ENCODE measurements around the gene ANTKMT.
"Not testable (repeated sequence)": the region's sequence is repeated elsewhere in the genome, so short reads cannot be mapped to it uniquely, and the experiment has no call there.

ANTKMT gene

GRCh38 chr16:705431-706188 is 15.3 kb upstream of the ANTKMT start, which contains the start of gene FBXL16:
Gene FBXL16, minus strand, starts transcription at chr16:705801. Its CDS starts 8,396 bp downstream, at chr16:697405.
- Histone ChIP-seq H3K9ac (ENCODE audit: low read length) (no peak within 1 kb of the TSS), H3K4me1 (ENCODE audit: control insufficient read depth, insufficient read depth, low read length) (peaks cover 7% of the 10 kb centered on the region), H3K4me3 (ENCODE audit: low read length) (no peak within 1 kb of the TSS), H3K36me3 (ENCODE audit: control insufficient read depth, insufficient read depth, low read length, severe bottlenecking) (no peaks in the 10 kb centered on the region), H3K27me3 (replicated peaks; ENCODE audit: control insufficient read depth, insufficient read depth, low read length) (peaks cover 75% of the 10 kb centered on the region), H3K9me3 (ENCODE audit: control insufficient read depth, low read length) (no peaks in the 10 kb centered on the region)
- DNase-seq (ENCODE audit: low read depth) = peak; percentile 58

GRCh38 chr16:706189-707061 is 14.5 kb upstream of the ANTKMT start:
- Histone ChIP-seq H3K4me1 (ENCODE audit: control insufficient read depth, insufficient read depth, low read length) (peaks cover 7% of the 10 kb centered on the region), H3K4me3 (ENCODE audit: low read length) (no peak overlapping the region), H3K9ac (ENCODE audit: low read length) (no peak overlapping the region), H3K36me3 (ENCODE audit: control insufficient read depth, insufficient read depth, low read length, severe bottlenecking) (no peaks in the 10 kb centered on the region), H3K27me3 (replicated peaks; ENCODE audit: control insufficient read depth, insufficient read depth, low read length) (peaks cover 74% of the 10 kb centered on the region), H3K9me3 (ENCODE audit: control insufficient read depth, low read length) (no peaks in the 10 kb centered on the region)
- DNase-seq (ENCODE audit: low read depth) = no peak

- Histone ChIP-seq H3K36me3 (ENCODE audit: control insufficient read depth, insufficient read depth, low read length, severe bottlenecking) (no peaks in the 10 kb centered on the region), H3K9me3 (ENCODE audit: control insufficient read depth, low read length) (no peaks in the 10 kb centered on the region), H3K27me3 (replicated peaks; ENCODE audit: control insufficient read depth, insufficient read depth, low read length) (peaks cover 69% of the 10 kb centered on the region), H3K4me1 (ENCODE audit: control insufficient read depth, insufficient read depth, low read length) (peaks cover 9% of the 10 kb centered on the region), H3K4me3 (ENCODE audit: low read length) (no peak overlapping the region), H3K9ac (ENCODE audit: low read length) (no peak overlapping the region)
- no peak for DNase-seq (ENCODE audit: low read depth)
Measured at GRCh38 chr16:707062-707538, 13.8 kb upstream of the ANTKMT start.

- Histone ChIP-seq H3K4me3 (ENCODE audit: low read length) (no peak overlapping the region), H3K27me3 (replicated peaks; ENCODE audit: control insufficient read depth, insufficient read depth, low read length) (peaks cover 60% of the 10 kb centered on the region), H3K4me1 (ENCODE audit: control insufficient read depth, insufficient read depth, low read length) (peaks cover 15% of the 10 kb centered on the region), H3K9ac (ENCODE audit: low read length) (no peak overlapping the region), H3K9me3 (ENCODE audit: control insufficient read depth, low read length) (no peaks in the 10 kb centered on the region), H3K36me3 (ENCODE audit: control insufficient read depth, insufficient read depth, low read length, severe bottlenecking) (no peaks in the 10 kb centered on the region)
- DNase-seq (ENCODE audit: low read depth) = no peak
Measured at GRCh38 chr16:708019-708418, 12.9 kb upstream of the ANTKMT start.

- Histone ChIP-seq H3K9me3 (ENCODE audit: control insufficient read depth, low read length) (no peaks in the 10 kb centered on the region), H3K9ac (ENCODE audit: low read length) (no peak overlapping the region), H3K36me3 (ENCODE audit: control insufficient read depth, insufficient read depth, low read length, severe bottlenecking) (no peaks in the 10 kb centered on the region), H3K27me3 (replicated peaks; ENCODE audit: control insufficient read depth, insufficient read depth, low read length) (peaks cover 51% of the 10 kb centered on the region), H3K4me1 (ENCODE audit: control insufficient read depth, insufficient read depth, low read length) (peaks cover 15% of the 10 kb centered on the region), H3K4me3 (ENCODE audit: low read length) (no peak overlapping the region)
- DNase-seq (ENCODE audit: low read depth) = no peak
Measured at GRCh38 chr16:708959-709358, 12.0 kb upstream of the ANTKMT start.

- DNase-seq (ENCODE audit: low read depth) = peak; percentile 52
- Histone ChIP-seq H3K9ac (ENCODE audit: low read length) (no peak overlapping the region), H3K4me3 (ENCODE audit: low read length) (no peak overlapping the region), H3K36me3 (ENCODE audit: control insufficient read depth, insufficient read depth, low read length, severe bottlenecking) (no peaks in the 10 kb centered on the region), H3K4me1 (ENCODE audit: control insufficient read depth, insufficient read depth, low read length) (peaks cover 20% of the 10 kb centered on the region), H3K27me3 (replicated peaks; ENCODE audit: control insufficient read depth, insufficient read depth, low read length) (peaks cover 45% of the 10 kb centered on the region), H3K9me3 (ENCODE audit: control insufficient read depth, low read length) (no peaks in the 10 kb centered on the region)
Measured at GRCh38 chr16:709566-710499, 11.1 kb upstream of the ANTKMT start.

GRCh38 chr16:710500-711075 is 10.4 kb upstream of the ANTKMT start:
- H3K9ac ChIP-seq (ENCODE audit: low read length) = no peak overlapping the region
- no peaks in the 10 kb centered on the region for H3K36me3 ChIP-seq (ENCODE audit: control insufficient read depth, insufficient read depth, low read length, severe bottlenecking)
- peaks cover 44% of the 10 kb centered on the region for H3K27me3 ChIP-seq (replicated peaks; ENCODE audit: control insufficient read depth, insufficient read depth, low read length)
- peaks cover 20% of the 10 kb centered on the region for H3K4me1 ChIP-seq (ENCODE audit: control insufficient read depth, insufficient read depth, low read length)
- H3K4me3 ChIP-seq (ENCODE audit: low read length) = no peak overlapping the region
- DNase-seq (ENCODE audit: low read depth) = no peak
- H3K9me3 ChIP-seq (ENCODE audit: control insufficient read depth, low read length) = no peaks in the 10 kb centered on the region

- Histone ChIP-seq H3K9ac (ENCODE audit: low read length) (no peak overlapping the region), H3K9me3 (ENCODE audit: control insufficient read depth, low read length) (no peaks in the 10 kb centered on the region), H3K36me3 (ENCODE audit: control insufficient read depth, insufficient read depth, low read length, severe bottlenecking) (no peaks in the 10 kb centered on the region), H3K27me3 (replicated peaks; ENCODE audit: control insufficient read depth, insufficient read depth, low read length) (peaks cover 44% of the 10 kb centered on the region), H3K4me3 (ENCODE audit: low read length) (no peak overlapping the region), H3K4me1 (ENCODE audit: control insufficient read depth, insufficient read depth, low read length) (peaks cover 24% of the 10 kb centered on the region)
- DNase-seq (ENCODE audit: low read depth) = no peak
Measured at GRCh38 chr16:711084-711483, 9.9 kb upstream of the ANTKMT start.

- no peaks in the 10 kb centered on the region for H3K9me3 ChIP-seq (ENCODE audit: control insufficient read depth, low read length)
- H3K9ac ChIP-seq (ENCODE audit: low read length) = no peak overlapping the region
- no peak overlapping the region for H3K4me3 ChIP-seq (ENCODE audit: low read length)
- peaks cover 43% of the 10 kb centered on the region for H3K27me3 ChIP-seq (replicated peaks; ENCODE audit: control insufficient read depth, insufficient read depth, low read length)
- H3K4me1 ChIP-seq (ENCODE audit: control insufficient read depth, insufficient read depth, low read length) = peaks cover 29% of the 10 kb centered on the region
- no peaks in the 10 kb centered on the region for H3K36me3 ChIP-seq (ENCODE audit: control insufficient read depth, insufficient read depth, low read length, severe bottlenecking)
- DNase-seq (ENCODE audit: low read depth) = peak; percentile 87
Measured at GRCh38 chr16:711548-712320, 9.2 kb upstream of the ANTKMT start.

GRCh38 chr16:712740-713250 is 8.2 kb upstream of the ANTKMT start:
- peak; percentile 91 for DNase-seq (ENCODE audit: low read depth)
- peaks cover 34% of the 10 kb centered on the region for H3K27me3 ChIP-seq (replicated peaks; ENCODE audit: control insufficient read depth, insufficient read depth, low read length)

More at GRCh38 chr16:712740-713250, 8.2 kb upstream of the ANTKMT start:
- not testable (repeated sequence) for H3K36me3 ChIP-seq (ENCODE audit: control insufficient read depth, insufficient read depth, low read length, severe bottlenecking); H3K9me3 ChIP-seq (ENCODE audit: control insufficient read depth, low read length); H3K4me3 ChIP-seq (ENCODE audit: low read length)
- H3K4me1 ChIP-seq (ENCODE audit: control insufficient read depth, insufficient read depth, low read length) = peaks cover 29% of the 10 kb centered on the region
- H3K9ac ChIP-seq (ENCODE audit: low read length) = peak overlapping the region; percentile 39
